ENCODE results near the gene IL1R1.

DNA sequence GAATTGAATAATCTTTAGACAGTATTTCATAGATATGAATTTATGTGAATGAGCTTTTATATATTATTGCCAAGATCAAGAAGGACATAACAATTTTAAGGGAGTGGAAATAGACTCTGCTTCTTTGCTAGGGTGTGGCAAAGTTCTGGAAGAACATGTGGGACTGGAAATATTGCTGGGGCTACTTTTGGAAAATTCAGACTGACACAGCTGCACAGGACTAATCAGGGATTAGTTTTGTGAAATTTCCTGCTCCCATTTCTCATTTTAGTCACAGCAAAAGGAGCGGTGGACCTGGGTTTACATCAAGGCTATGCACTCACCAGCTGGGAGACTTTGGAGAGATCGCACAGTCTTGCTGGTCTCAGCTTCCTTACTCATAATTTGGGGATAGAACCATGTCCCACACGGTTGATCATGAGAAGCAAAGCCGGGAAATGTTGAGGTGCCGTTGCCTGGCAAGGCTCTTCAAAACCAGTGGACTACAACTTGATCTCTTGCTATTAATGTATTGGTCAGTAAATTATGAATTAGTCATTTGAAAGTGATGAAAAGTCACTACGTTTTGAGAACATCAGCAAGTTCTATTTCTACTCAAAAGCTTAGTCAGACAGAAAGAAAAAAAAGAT lies 86.7 kb downstream of the IL1R1 start:
- TF ChIP-seq CTCF (IDR thresholded peaks at IDR 0.05; ENCODE audit: poor library complexity, severe bottlenecking), result no peak
- TF ChIP-seq POLR2AphosphoS5 (IDR thresholded peaks at IDR 0.05), result no peak
- TF ChIP-seq EZH2 (IDR thresholded peaks at IDR 0.05; ENCODE audit: borderline replicate concordance, insufficient read depth, low read length, poor library complexity, severe bottlenecking), result no peak
- TF ChIP-seq EP300 (conservative IDR thresholded peaks at IDR 0.05; ENCODE audit: poor library complexity, severe bottlenecking), result no peak
- no peak for TF ChIP-seq SMC3 (conservative IDR thresholded peaks at IDR 0.05; ENCODE audit: poor library complexity)
- no peak for TF ChIP-seq REST (IDR thresholded peaks at IDR 0.05; ENCODE audit: borderline replicate concordance)
- TF ChIP-seq MXI1 (conservative IDR thresholded peaks at IDR 0.05; ENCODE audit: poor library complexity, severe bottlenecking), result no peak
- TF ChIP-seq TAF1 (IDR thresholded peaks at IDR 0.05; ENCODE audit: low read depth), result no peak
- TF ChIP-seq RAD21 (conservative IDR thresholded peaks at IDR 0.05), result no peak
